DND-41 (cell line): ENCODE measurements around the gene HLA-DMB.

Experiments
- ATAC-seq: fragments of 200-7000 bp; cut with Tn5 transposase; 3 replicates; pipeline ENCODE4 v1.9.1; 2021; ENCODE audit warnings: low read depth; ENCODE audit not compliant: insufficient read depth
- DNase-seq: peaks from one replicate; pipeline ENCODE4 v3.0.0-alpha.2; 2020
- H2AFZ ChIP-seq: 2 replicates; pipeline ENCODE4 v1.6.0; 2012; ENCODE audit warnings: low read depth, low read length
- H3K27ac ChIP-seq: 2 replicates; pipeline ENCODE4 v1.5.1; 2012; ENCODE audit warnings: low read length, inconsistent platforms
- H3K27me3 ChIP-seq: fragments of 200-600 bp; sonication (generic); 2 replicates; pipeline ENCODE4 v1.6.0; 2012; ENCODE audit warnings: low read length, mild to moderate bottlenecking, inconsistent platforms; ENCODE audit not compliant: insufficient read depth, poor library complexity
- H3K36me3 ChIP-seq: 2 replicates; pipeline ENCODE4 v1.5.1; 2012; ENCODE audit warnings: low read length, inconsistent platforms; ENCODE audit not compliant: insufficient read depth
- H3K4me1 ChIP-seq: 2 replicates; pipeline ENCODE4 v1.5.1; 2012; ENCODE audit warnings: mild to moderate bottlenecking, low read length; ENCODE audit not compliant: insufficient read depth
- H3K4me2 ChIP-seq: 2 replicates; pipeline ENCODE4 v1.6.0; 2012; ENCODE audit warnings: mild to moderate bottlenecking, moderate library complexity, low read length, inconsistent platforms; ENCODE audit not compliant: insufficient read depth
- H3K4me3 ChIP-seq, 2 experiments: fragments of 200-600 bp in 1 of 2; shearing (Covaris generic) in 1 of 2; 2 replicates each; pipeline ENCODE4 v1.5.1; 2012 to 2016; ENCODE audit warnings: inconsistent platforms in 2 of 2, low read length in 2 of 2, mild to moderate bottlenecking in 2 of 2, low read depth in 1 of 2, moderate library complexity in 1 of 2
- H3K79me2 ChIP-seq: 2 replicates; pipeline ENCODE4 v1.6.0; 2012; ENCODE audit warnings: low read length, inconsistent platforms; ENCODE audit not compliant: insufficient read depth
- H3K9ac ChIP-seq: 2 replicates; pipeline ENCODE4 v1.6.0; 2012; ENCODE audit warnings: low read depth, mild to moderate bottlenecking, inconsistent platforms, low read length, moderate library complexity
- H3K9me3 ChIP-seq: 2 replicates; pipeline ENCODE4 v1.5.1; 2012; ENCODE audit warnings: low read length, moderate library complexity, mild to moderate bottlenecking, inconsistent platforms; ENCODE audit not compliant: insufficient read depth, severe bottlenecking
- H4K20me1 ChIP-seq: 2 replicates; pipeline ENCODE4 v1.6.0; 2012; ENCODE audit warnings: low read length; ENCODE audit not compliant: insufficient read depth
- CTCF ChIP-seq: IDR thresholded peaks from 2 replicates; pipeline ENCODE4 v1.5.1; 2012; ENCODE audit warnings: borderline replicate concordance, low read length, moderate library complexity, mild to moderate bottlenecking; ENCODE audit not compliant: poor library complexity, severe bottlenecking; ENCODE audit errors: extremely low read depth
- EZH2 ChIP-seq: IDR thresholded peaks from 3 replicates; pipeline ENCODE4 v1.6.1; 2012; ENCODE audit warnings: borderline replicate concordance, low read depth, mild to moderate bottlenecking, moderate library complexity, low read length, inconsistent platforms; ENCODE audit not compliant: severe bottlenecking

HLA-DMB gene

GRCh38 chr6:32963866-32964265 is 23.0 kb upstream of the HLA-DMB start:
- Histone ChIP-seq H3K9ac (no peak overlapping the region), H4K20me1 (no peaks in the 10 kb centered on the region), H3K9me3 (no peaks in the 10 kb centered on the region), H3K4me2 (no peak overlapping the region), H3K27me3 (no peaks in the 10 kb centered on the region), H3K79me2 (peaks cover 36% of the 10 kb centered on the region), H3K4me3 (no peak overlapping the region), H2AFZ (no peak overlapping the region), H3K27ac (no peak overlapping the region), H3K36me3 (no peaks in the 10 kb centered on the region), H3K4me1 (peaks cover 20% of the 10 kb centered on the region)
- DNase-seq: no peak
- TF ChIP-seq EZH2 (no peak), CTCF (no peak)
- no peak for ATAC-seq

GRCh38 chr6:32962213-32962826 is 21.5 kb upstream of the HLA-DMB start:
- no peaks in the 10 kb centered on the region for H4K20me1 ChIP-seq
- no peak overlapping the region for H3K27ac ChIP-seq
- H3K4me2 ChIP-seq: no peak overlapping the region
- TF ChIP-seq EZH2: no peak
- no peaks in the 10 kb centered on the region for H3K36me3 ChIP-seq
- no peaks in the 10 kb centered on the region for H3K9me3 ChIP-seq
- no peaks in the 10 kb centered on the region for H3K27me3 ChIP-seq
- peaks cover 22% of the 10 kb centered on the region for H3K79me2 ChIP-seq
- H3K9ac ChIP-seq: no peak overlapping the region
- peaks cover 17% of the 10 kb centered on the region for H3K4me1 ChIP-seq
- H3K4me3 ChIP-seq: no peak overlapping the region
- no peak overlapping the region for H2AFZ ChIP-seq
- ATAC-seq (no peak), DNase-seq (no peak)

DNA sequence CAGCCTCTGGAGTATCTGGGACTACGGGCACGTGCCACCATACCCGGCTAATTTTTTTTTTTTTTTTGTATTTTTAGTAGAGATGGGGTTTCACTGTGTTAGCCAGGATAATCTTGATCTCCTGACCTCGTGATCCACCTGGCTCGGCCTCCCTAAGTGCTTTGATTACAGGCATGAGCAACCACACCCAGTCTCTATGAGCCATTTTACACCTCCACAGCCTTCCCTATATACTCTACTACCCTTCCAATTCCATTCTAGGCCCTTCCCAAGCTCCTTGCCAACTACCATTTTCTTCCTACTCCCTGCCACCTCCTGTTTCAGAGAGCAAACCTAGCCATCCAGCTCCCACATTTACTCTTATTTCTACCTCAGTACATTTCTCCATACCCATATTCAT is 19.7 kb upstream of the HLA-DMB start:
- no peak overlapping the region for H3K27ac ChIP-seq
- no peak overlapping the region for H3K4me3 ChIP-seq
- H3K9me3 ChIP-seq: no peaks in the 10 kb centered on the region
- H3K4me2 ChIP-seq: no peak overlapping the region
- DNase-seq: no peak
- H3K36me3 ChIP-seq: no peaks in the 10 kb centered on the region
- no peaks in the 10 kb centered on the region for H4K20me1 ChIP-seq
- peaks cover 5% of the 10 kb centered on the region; the same call in 1 of the 2 replicates for H3K79me2 ChIP-seq
- H3K27me3 ChIP-seq: no peaks in the 10 kb centered on the region
- H2AFZ ChIP-seq: no peak overlapping the region
- TF ChIP-seq CTCF: no peak
- no peak for TF ChIP-seq EZH2
- H3K4me1 ChIP-seq: no peaks in the 10 kb centered on the region
- ATAC-seq: no peak
- no peak overlapping the region for H3K9ac ChIP-seq

DNA sequence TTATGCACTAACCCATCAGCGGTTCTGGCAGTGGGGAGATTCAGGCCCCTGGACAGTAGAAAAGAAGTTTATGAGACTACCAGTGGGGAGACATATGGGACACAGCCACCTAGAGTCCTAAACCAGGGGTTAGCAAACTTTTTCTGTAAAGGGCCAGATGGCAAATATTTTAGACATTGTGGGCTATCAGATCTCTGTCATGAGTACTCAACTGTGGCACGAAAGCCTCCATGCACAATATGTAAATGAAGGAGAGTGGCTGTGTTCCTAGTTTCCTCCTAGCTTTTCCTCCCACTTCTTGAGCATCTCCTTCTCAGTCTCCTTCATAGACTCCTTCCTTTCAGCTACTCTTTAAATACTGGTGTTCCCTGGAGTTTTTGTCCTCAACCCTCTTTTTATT is 15.3 kb upstream of the HLA-DMB start:
- Histone ChIP-seq H3K4me3 (no peak overlapping the region), H3K36me3 (no peaks in the 10 kb centered on the region), H2AFZ (no peak overlapping the region), H3K27me3 (no peaks in the 10 kb centered on the region), H3K79me2 (no peaks in the 10 kb centered on the region), H4K20me1 (no peaks in the 10 kb centered on the region), H3K4me2 (no peak overlapping the region), H3K27ac (no peak overlapping the region), H3K9me3 (no peaks in the 10 kb centered on the region), H3K4me1 (peaks cover 7% of the 10 kb centered on the region), H3K9ac (no peak overlapping the region)
- DNase-seq: no peak
- TF ChIP-seq CTCF (no peak), EZH2 (no peak)
- no peak for ATAC-seq
